ENCODE measurements around the gene AUTS2.

The AUTS2 gene

GRCh38 chr7:70183278-70183677 lies 585.0 kb downstream of the AUTS2 start (continued):
- TF ChIP-seq PBX3 (CRISPR knock-in tag; IDR thresholded peaks at IDR 0.05), result no peak
- peak; percentile 70; the same call in 1 of the 2 replicates for TF ChIP-seq ZNF843 (tag by site-specific recombination; IDR thresholded peaks at IDR 0.05)
- no peak for TF ChIP-seq ZNF184 (tag by site-specific recombination; IDR thresholded peaks at IDR 0.05)
- TF ChIP-seq, protein P1, sequence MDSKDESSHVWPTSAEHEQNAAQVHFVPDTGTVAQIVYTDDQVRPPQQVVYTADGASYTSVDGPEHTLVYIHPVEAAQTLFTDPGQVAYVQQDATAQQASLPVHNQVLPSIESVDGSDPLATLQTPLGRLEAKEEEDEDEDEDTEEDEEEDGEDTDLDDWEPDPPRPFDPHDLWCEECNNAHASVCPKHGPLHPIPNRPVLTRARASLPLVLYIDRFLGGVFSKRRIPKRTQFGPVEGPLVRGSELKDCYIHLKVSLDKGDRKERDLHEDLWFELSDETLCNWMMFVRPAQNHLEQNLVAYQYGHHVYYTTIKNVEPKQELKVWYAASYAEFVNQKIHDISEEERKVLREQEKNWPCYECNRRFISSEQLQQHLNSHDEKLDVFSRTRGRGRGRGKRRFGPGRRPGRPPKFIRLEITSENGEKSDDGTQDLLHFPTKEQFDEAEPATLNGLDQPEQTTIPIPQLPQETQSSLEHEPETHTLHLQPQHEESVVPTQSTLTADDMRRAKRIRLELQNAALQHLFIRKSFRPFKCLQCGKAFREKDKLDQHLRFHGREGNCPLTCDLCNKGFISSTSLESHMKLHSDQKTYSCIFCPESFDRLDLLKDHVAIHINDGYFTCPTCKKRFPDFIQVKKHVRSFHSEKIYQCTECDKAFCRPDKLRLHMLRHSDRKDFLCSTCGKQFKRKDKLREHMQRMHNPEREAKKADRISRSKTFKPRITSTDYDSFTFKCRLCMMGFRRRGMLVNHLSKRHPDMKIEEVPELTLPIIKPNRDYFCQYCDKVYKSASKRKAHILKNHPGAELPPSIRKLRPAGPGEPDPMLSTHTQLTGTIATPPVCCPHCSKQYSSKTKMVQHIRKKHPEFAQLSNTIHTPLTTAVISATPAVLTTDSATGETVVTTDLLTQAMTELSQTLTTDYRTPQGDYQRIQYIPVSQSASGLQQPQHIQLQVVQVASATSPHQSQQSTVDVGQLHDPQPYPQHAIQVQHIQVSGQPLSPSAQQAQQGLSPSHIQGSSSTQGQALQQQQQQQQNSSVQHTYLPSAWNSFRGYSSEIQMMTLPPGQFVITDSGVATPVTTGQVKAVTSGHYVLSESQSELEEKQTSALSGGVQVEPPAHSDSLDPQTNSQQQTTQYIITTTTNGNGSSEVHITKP (tag by site-specific recombination; IDR thresholded peaks at IDR 0.05), result 0 out of 2 replicates have a peak, but pooled peaks have one; percentile 17
- TF ChIP-seq INSM2 (tag by site-specific recombination; IDR thresholded peaks at IDR 0.05), result no peak
- TF ChIP-seq ZNF155 (tag by site-specific recombination; IDR thresholded peaks at IDR 0.05), result no peak
- no peak for TF ChIP-seq ZBTB6 (tag by site-specific recombination; IDR thresholded peaks at IDR 0.05)
- no peak for TF ChIP-seq ZNF16 (tag by site-specific recombination; IDR thresholded peaks at IDR 0.05; ENCODE audit: low read depth)
- no peak for TF ChIP-seq ZNF19 (tag by site-specific recombination; IDR thresholded peaks at IDR 0.05; ENCODE audit: low read depth)
- no peak for TF ChIP-seq ZNF214 (tag by site-specific recombination; IDR thresholded peaks at IDR 0.05; ENCODE audit: borderline replicate concordance)
- no peak for TF ChIP-seq ZSCAN4 (tag by site-specific recombination; IDR thresholded peaks at IDR 0.05)
- no peak for TF ChIP-seq HOXD13 (CRISPR knock-in tag; IDR thresholded peaks at IDR 0.05; ENCODE audit: borderline replicate concordance)
- TF ChIP-seq ZNF549 (tag by site-specific recombination; IDR thresholded peaks at IDR 0.05), result no peak
- no peak for TF ChIP-seq ZBTB17 (tag by site-specific recombination; IDR thresholded peaks at IDR 0.05)
- TF ChIP-seq BCL11B (tag by site-specific recombination; IDR thresholded peaks at IDR 0.05; ENCODE audit: low read depth), result no peak
- no peak for TF ChIP-seq ZNF248 (tag by site-specific recombination; IDR thresholded peaks at IDR 0.05)
- TF ChIP-seq PRDM2 (tag by site-specific recombination; IDR thresholded peaks at IDR 0.05; ENCODE audit: borderline replicate concordance), result no peak
- TF ChIP-seq, protein P2, sequence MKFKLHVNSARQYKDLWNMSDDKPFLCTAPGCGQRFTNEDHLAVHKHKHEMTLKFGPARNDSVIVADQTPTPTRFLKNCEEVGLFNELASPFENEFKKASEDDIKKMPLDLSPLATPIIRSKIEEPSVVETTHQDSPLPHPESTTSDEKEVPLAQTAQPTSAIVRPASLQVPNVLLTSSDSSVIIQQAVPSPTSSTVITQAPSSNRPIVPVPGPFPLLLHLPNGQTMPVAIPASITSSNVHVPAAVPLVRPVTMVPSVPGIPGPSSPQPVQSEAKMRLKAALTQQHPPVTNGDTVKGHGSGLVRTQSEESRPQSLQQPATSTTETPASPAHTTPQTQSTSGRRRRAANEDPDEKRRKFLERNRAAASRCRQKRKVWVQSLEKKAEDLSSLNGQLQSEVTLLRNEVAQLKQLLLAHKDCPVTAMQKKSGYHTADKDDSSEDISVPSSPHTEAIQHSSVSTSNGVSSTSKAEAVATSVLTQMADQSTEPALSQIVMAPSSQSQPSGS (tag by site-specific recombination; IDR thresholded peaks at IDR 0.05; ENCODE audit: low read depth), result no peak
- no peak for TF ChIP-seq KLF9 (tag by site-specific recombination; IDR thresholded peaks at IDR 0.05; ENCODE audit: low read depth)
- peak; percentile 97 for TF ChIP-seq ZIC2 (tag by site-specific recombination; IDR thresholded peaks at IDR 0.05)
- TF ChIP-seq ZNF596 (tag by site-specific recombination; IDR thresholded peaks at IDR 0.05), result 0 out of 2 replicates have a peak, but pooled peaks have one; percentile 4
- no peak for TF ChIP-seq ZNF792 (tag by site-specific recombination; IDR thresholded peaks at IDR 0.05)
- TF ChIP-seq ZNF48 (tag by site-specific recombination; IDR thresholded peaks at IDR 0.05), result no peak
- TF ChIP-seq SETDB1 (IDR thresholded peaks at IDR 0.05; ENCODE audit: insufficient read length, low read length), result no peak
